ENCODE results near the gene TCEA3.

- TF ChIP-seq YY1 (IDR thresholded peaks at IDR 0.05; ENCODE audit: insufficient read depth, insufficient read length), result no peak
- no peak for TF ChIP-seq SUZ12 (IDR thresholded peaks at IDR 0.05; ENCODE audit: extremely low read depth, insufficient read depth, insufficient read length)
Observed at GRCh38 chr1:23393706-23394105, 30.8 kb downstream of the TCEA3 start.

Data from NT2/D1 (cell line).